ENCODE data around the gene C3orf18. TPM values are rescaled to one million over a fixed set of nuclear protein-coding genes. Genes with fewer than 3 reads are reported as not detected.

The C3orf18 gene
- total RNA-seq, 1 experiment from 2014 or later: 7.1 TPM

DNA sequence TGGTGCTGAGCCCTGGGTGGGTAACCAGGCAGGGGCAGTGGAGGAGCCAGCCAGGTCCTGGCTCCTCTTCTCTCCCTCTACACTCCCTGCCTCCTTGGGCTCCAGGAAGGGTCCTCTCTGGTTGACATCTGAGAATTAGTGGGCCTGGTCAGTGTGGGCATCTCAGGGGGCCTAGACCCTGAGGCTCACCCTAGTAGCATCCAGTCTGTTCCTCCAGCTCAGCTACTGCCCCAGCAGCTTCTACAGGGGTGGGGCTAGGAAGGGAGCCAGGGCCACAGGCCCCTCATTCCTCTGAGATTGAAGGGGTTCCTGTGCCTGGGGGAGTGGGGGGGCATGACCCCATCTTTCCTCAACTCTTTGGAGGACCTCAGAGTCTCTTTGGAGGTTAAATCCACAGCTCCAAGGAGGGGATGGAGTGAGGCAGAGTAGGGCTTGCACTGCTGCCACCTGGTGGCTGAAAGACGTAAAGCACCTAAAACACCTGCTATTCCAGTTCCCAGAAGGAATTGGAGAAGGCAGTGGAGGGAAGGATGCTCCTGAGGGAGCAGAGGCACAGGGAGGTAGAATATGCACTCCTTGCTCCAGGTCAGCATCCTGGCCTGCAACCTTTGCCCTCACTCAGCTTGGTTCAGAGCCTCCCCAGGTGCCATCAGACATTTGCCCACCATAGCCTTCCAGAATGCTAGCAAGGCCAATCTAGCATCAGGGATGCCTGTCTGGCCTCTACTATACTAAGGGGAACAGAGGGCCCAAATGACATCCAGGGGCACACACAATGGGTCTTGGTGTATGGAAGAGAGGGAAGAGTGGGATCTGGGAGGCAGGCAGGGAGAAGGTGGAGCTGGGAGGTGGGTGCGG is 25.1 kb downstream of the C3orf18 start:
- no peak overlapping the region for H3K27ac ChIP-seq (ENCODE audit: insufficient read length, low read depth, low read length)
- no peak overlapping the region for H3K4me2 ChIP-seq (ENCODE audit: insufficient read depth, insufficient read length, low read length)
- WGBS (ENCODE audit: extremely low coverage, insufficient read length, low lambda C conversion rate): no CpG with 5 or more reads among the region's 2 CpGs
- H2BK5ac ChIP-seq (ENCODE audit: insufficient read length, low read length): no peak overlapping the region
- H4K91ac ChIP-seq (ENCODE audit: insufficient read length, low read depth, low read length): no peak overlapping the region
- H3K9me3 Mint-ChIP-seq: no peaks in the 10 kb centered on the region; a peak in 1 of 5 replicates
- H4K20me1 ChIP-seq (ENCODE audit: control insufficient read depth, insufficient read depth, insufficient read length): no peaks in the 10 kb centered on the region
- no peaks in the 10 kb centered on the region for H3K27me3 ChIP-seq (ENCODE audit: insufficient read depth, low read length)
- no peak overlapping the region for H4K5ac ChIP-seq (ENCODE audit: insufficient read length, low read depth, low read length)
- H3K27ac Mint-ChIP-seq: no peak overlapping the region
- H3K4me1 Mint-ChIP-seq: peaks cover 42 to 56% of the 10 kb centered on the region in 2 experiments
- H3K14ac ChIP-seq (ENCODE audit: insufficient read depth, low read length): no peak overlapping the region
- H3K9me3 ChIP-seq (ENCODE audit: control insufficient read depth, low read depth, low read length): no peaks in the 10 kb centered on the region
- no peaks in the 10 kb centered on the region; the same call in 1 of the 2 replicates for H3K27me3 Mint-ChIP-seq (ENCODE audit: low read depth)
- H3K23ac ChIP-seq (ENCODE audit: insufficient read length, low read depth, low read length): no peak overlapping the region
- H3K79me1 ChIP-seq (ENCODE audit: insufficient read depth, low read depth, low read length, poor library complexity, severe bottlenecking): no peaks in the 10 kb centered on the region
- no peak overlapping the region for H3K18ac ChIP-seq (ENCODE audit: insufficient read length, low read depth, low read length)
- no peak overlapping the region for H2BK120ac ChIP-seq (ENCODE audit: low read depth, low read length, poor library complexity, severe bottlenecking)
- no peaks in the 10 kb centered on the region for H3K79me2 ChIP-seq (ENCODE audit: insufficient read depth, low read length)
- TF ChIP-seq, protein P1, sequence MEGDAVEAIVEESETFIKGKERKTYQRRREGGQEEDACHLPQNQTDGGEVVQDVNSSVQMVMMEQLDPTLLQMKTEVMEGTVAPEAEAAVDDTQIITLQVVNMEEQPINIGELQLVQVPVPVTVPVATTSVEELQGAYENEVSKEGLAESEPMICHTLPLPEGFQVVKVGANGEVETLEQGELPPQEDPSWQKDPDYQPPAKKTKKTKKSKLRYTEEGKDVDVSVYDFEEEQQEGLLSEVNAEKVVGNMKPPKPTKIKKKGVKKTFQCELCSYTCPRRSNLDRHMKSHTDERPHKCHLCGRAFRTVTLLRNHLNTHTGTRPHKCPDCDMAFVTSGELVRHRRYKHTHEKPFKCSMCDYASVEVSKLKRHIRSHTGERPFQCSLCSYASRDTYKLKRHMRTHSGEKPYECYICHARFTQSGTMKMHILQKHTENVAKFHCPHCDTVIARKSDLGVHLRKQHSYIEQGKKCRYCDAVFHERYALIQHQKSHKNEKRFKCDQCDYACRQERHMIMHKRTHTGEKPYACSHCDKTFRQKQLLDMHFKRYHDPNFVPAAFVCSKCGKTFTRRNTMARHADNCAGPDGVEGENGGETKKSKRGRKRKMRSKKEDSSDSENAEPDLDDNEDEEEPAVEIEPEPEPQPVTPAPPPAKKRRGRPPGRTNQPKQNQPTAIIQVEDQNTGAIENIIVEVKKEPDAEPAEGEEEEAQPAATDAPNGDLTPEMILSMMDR (conservative IDR thresholded peaks at IDR 0.05): peak; percentile 91
- H3T11ph ChIP-seq (ENCODE audit: low read length): no peak overlapping the region
- no peak overlapping the region for H3K9ac ChIP-seq (ENCODE audit: extremely low read depth, insufficient read length, low read length)
- H3K56ac ChIP-seq (ENCODE audit: insufficient read length, low read depth, low read length): no peak overlapping the region
- H2AFZ ChIP-seq (ENCODE audit: low read length): no peak overlapping the region
- H2BK15ac ChIP-seq (ENCODE audit: low read depth, low read length): no peak overlapping the region
- H3K4me3 Mint-ChIP-seq: no peak overlapping the region
- no peak overlapping the region for H3K4ac ChIP-seq (ENCODE audit: low read depth, low read length)
- no peak overlapping the region for H2AK5ac ChIP-seq (ENCODE audit: insufficient read length, low read length)
- H3K36me3 Mint-ChIP-seq (ENCODE audit: insufficient read depth in 1 of 3, low read depth in 3 of 3): no peaks in the 10 kb centered on the region; a peak in 1 of 7 replicates
- H4K8ac ChIP-seq (replicated peaks; ENCODE audit: insufficient read length, low read depth, low read length): no peak overlapping the region
- no peaks in the 10 kb centered on the region for H3K23me2 ChIP-seq (ENCODE audit: insufficient read length, low read depth, low read length, poor library complexity, severe bottlenecking)
- no peaks in the 10 kb centered on the region for H3K4me1 ChIP-seq (ENCODE audit: insufficient read depth, low read length)
- H2BK12ac ChIP-seq (ENCODE audit: insufficient read length, low read depth, low read length): no peak overlapping the region
- peak; percentile 78 for DNase-seq
- H2BK20ac ChIP-seq (ENCODE audit: low read depth, low read length, poor library complexity, severe bottlenecking): no peak overlapping the region

Data from H9 (cell line).